Endothelial cell of umbilical vein (primary cell): ENCODE results near the gene EDEM2. TPM values are rescaled to one million over a fixed set of nuclear protein-coding genes. Genes with fewer than 3 reads are reported as not detected.

Experiments
- BruUV-seq: library from RNA; stranded (reverse); fragments of 400-500 nt; replicated peaks from 2 replicates; lab custom pipeline; 2021; lab: Mats Ljungman, UMichigan
- CTCF ChIA-PET: fragments of 300-600, 350-600 bp; sonication (Branson Sonifier 250); formaldehyde crosslinking; loops from one replicate; lab custom pipeline; 2021; ENCODE audit warnings: antibody characterized with exemption, inconsistent platforms; lab: Charles Lee
- POLR2A ChIA-PET: fragments of 300-600, 350-600 bp; sonication (Branson Sonifier 250); formaldehyde crosslinking; loops from one replicate; lab custom pipeline; 2021; ENCODE audit warnings: antibody characterized with exemption, inconsistent platforms; lab: Charles Lee
- DNase-seq: peaks from one replicate; pipeline ENCODE4 v3.0.0-alpha.2; 2011; ENCODE audit warnings: low read depth, low spot score
- FAIRE-seq: peaks from 2 replicates; lab custom pipeline; 2011; peaks lifted over from hg19 to GRCh38; lab: Jason Lieb, UNC
- H2AFZ ChIP-seq: 2 replicates; pipeline ENCODE4 v1.6.0; 2012; ENCODE audit warnings: low read depth, low read length, control low read depth, inconsistent platforms
- H3K27ac ChIP-seq: 2 replicates; pipeline ENCODE4 v1.5.1; 2011; ENCODE audit warnings: low read depth, mild to moderate bottlenecking, control low read depth, low read length, moderate library complexity; ENCODE audit not compliant: insufficient read depth
- H3K27me3 ChIP-seq, 2 experiments: 2 replicates each; pipeline versions ENCODE4 v1.6.0 to v1.6.1; 2011; ENCODE audit warnings: low read length in 2 of 2, mixed read lengths in 1 of 2; ENCODE audit not compliant: control insufficient read depth in 2 of 2, insufficient read depth in 2 of 2
- H3K36me3 ChIP-seq, 2 experiments: 2 replicates in 1 of 2; 3 replicates in 1 of 2; pipeline ENCODE4 v1.5.1; 2011; ENCODE audit warnings: low read length in 2 of 2, mild to moderate bottlenecking in 1 of 2, moderate library complexity in 1 of 2; ENCODE audit not compliant: control insufficient read depth in 2 of 2, insufficient read depth in 2 of 2; ENCODE audit errors: extremely low read depth in 1 of 2
- H3K4me1 ChIP-seq: 3 replicates; pipeline ENCODE4 v1.5.1; 2011; ENCODE audit warnings: mild to moderate bottlenecking, low read length; ENCODE audit not compliant: control insufficient read depth, insufficient read depth; ENCODE audit errors: extremely low read depth
- H3K4me2 ChIP-seq: 2 replicates; pipeline ENCODE4 v1.6.1; 2011; ENCODE audit warnings: low read length, control low read depth, mixed read lengths; ENCODE audit not compliant: insufficient read depth
- H3K4me3 ChIP-seq, 3 experiments: fragments of 200-600 bp in 1 of 3; sonication (generic), shearing (Covaris generic) in 1 of 3; replicated peaks in 1 of 3; 2 replicates each; pipeline ENCODE4 v1.5.1; 2011 to 2016; ENCODE audit warnings: control low read depth in 3 of 3, low read length in 3 of 3, mild to moderate bottlenecking in 2 of 3, inconsistent platforms in 1 of 3, low read depth in 1 of 3, moderate library complexity in 1 of 3; ENCODE audit not compliant: insufficient read depth in 1 of 3
- H3K79me2 ChIP-seq: 2 replicates; pipeline ENCODE4 v1.6.0; 2012; ENCODE audit warnings: low read length, inconsistent platforms; ENCODE audit not compliant: control insufficient read depth, insufficient read depth
- H3K9ac ChIP-seq: replicated peaks from 2 replicates; pipeline ENCODE3; 2011; ENCODE audit warnings: low read length, control low read depth; ENCODE audit not compliant: insufficient read depth; ENCODE audit errors: extremely low read depth
- H3K9me1 ChIP-seq: replicated peaks from 3 replicates; pipeline ENCODE4 v1.6.0; 2011; ENCODE audit warnings: mild to moderate bottlenecking, low read length; ENCODE audit not compliant: control insufficient read depth, insufficient read depth; ENCODE audit errors: extremely low read depth
- H3K9me3 ChIP-seq: replicated peaks from 2 replicates; pipeline ENCODE4 v1.5.1; 2012; ENCODE audit warnings: low read length, inconsistent platforms; ENCODE audit not compliant: control insufficient read depth, insufficient read depth
- H4K20me1 ChIP-seq: replicated peaks from 2 replicates; pipeline ENCODE3; 2011; ENCODE audit warnings: mild to moderate bottlenecking, low read length; ENCODE audit not compliant: control insufficient read depth, insufficient read depth; ENCODE audit errors: extremely low read depth
- CTCF ChIP-seq, 2 donors: IDR thresholded peaks; 1 replicate in 1 of 2; 2 replicates in 1 of 2; pipeline ENCODE4 v1.5.1; 2011; ENCODE audit warnings: low read length in 2 of 2, mild to moderate bottlenecking in 2 of 2, moderate library complexity in 2 of 2, control low read depth in 1 of 2, inconsistent platforms in 1 of 2, low read depth in 1 of 2; ENCODE audit not compliant: insufficient read depth in 1 of 2; ENCODE audit errors: extremely low read depth in 1 of 2
- EZH2 ChIP-seq: IDR thresholded peaks from 2 replicates; pipeline ENCODE4 v1.6.1; 2012; ENCODE audit warnings: borderline replicate concordance, low read depth, mild to moderate bottlenecking, moderate library complexity, low read length, inconsistent platforms; ENCODE audit not compliant: severe bottlenecking
- FOS ChIP-seq: IDR thresholded peaks from 2 replicates; pipeline ENCODE4 v1.6.1; 2011; ENCODE audit warnings: mild to moderate bottlenecking, low read length, moderate library complexity, borderline replicate concordance; ENCODE audit not compliant: insufficient read depth
- GATA2 ChIP-seq: IDR thresholded peaks from 2 replicates; pipeline ENCODE4 v1.7.0; 2011; ENCODE audit warnings: low read depth, mild to moderate bottlenecking, moderate library complexity, mixed read lengths, low read length; ENCODE audit not compliant: insufficient read length, insufficient read depth
- JUN ChIP-seq: IDR thresholded peaks from 2 replicates; pipeline ENCODE4 v1.6.1; 2011; ENCODE audit warnings: borderline replicate concordance, low read depth; ENCODE audit not compliant: insufficient read length, insufficient read depth
- MYC ChIP-seq: IDR thresholded peaks from one replicate; pipeline ENCODE4 v1.6.1; 2011; ENCODE audit warnings: mild to moderate bottlenecking, low read depth, low read length
- POLR2A ChIP-seq: IDR thresholded peaks from 2 replicates; pipeline ENCODE4 v1.6.1; 2012; ENCODE audit warnings: low read depth, mild to moderate bottlenecking, control low read depth, low read length
- POLR2AphosphoS5 ChIP-seq: IDR thresholded peaks from 2 replicates; pipeline ENCODE4 v1.6.1; 2012; ENCODE audit warnings: low read depth, mild to moderate bottlenecking, control low read depth, low read length, moderate library complexity; ENCODE audit not compliant: insufficient read depth
- dilution Hi-C: fragments of 300-500 bp; cut with MboI; formaldehyde crosslinking; loops from one replicate; pipeline ENCODE4 v1.15.0; 2019; ENCODE audit warnings: low sequenced_read_pairs; ENCODE audit not compliant: extremely low pct_ligation_motif_present
- intact Hi-C: fragments of 100-400 bp; cut with micrococcal nuclease; formaldehyde crosslinking; loops from one replicate; pipeline ENCODE4 v1.10.0; 2022
- polyA plus RNA-seq, 4 experiments: library from polyadenylated mRNA; depleted of rRNA in 3 of 4; stranded (reverse) in 3 of 4; unstranded in 1 of 4; fragments of >200 nt; gene quantifications; 2 replicates each; pipeline versions ENCODE4 v1.2.1 to v1.2.3, GENCODE V29; 2011 to 2012; ENCODE audit warnings: missing spikeins in 1 of 4
- total RNA-seq: library from RNA; stranded (reverse); gene quantifications from 2 replicates; pipeline ENCODE4 v1.2.3, GENCODE V29; 2021
- TF ChIP-seq, protein P1 (sequence below): IDR thresholded peaks from 2 replicates; pipeline ENCODE4 v1.6.1; 2011; ENCODE audit not compliant: insufficient read depth, insufficient read length

EDEM2 gene
- total and polyA plus RNA-seq, 2 donors (not counting 3 experiments of a cell fraction or from before 2014, with no cell fraction given): 29.1 to 39.5 TPM

GRCh38 chr20:35179292-35180212 lies 32.4 kb upstream of the EDEM2 start:
- H3K4me3 ChIP-seq: no peak overlapping the region
- no peak overlapping the region for H3K9ac ChIP-seq
- TF ChIP-seq FOS (no peak), GATA2 (no peak), MYC (no peak), POLR2AphosphoS5 (no peak), CTCF (IDR thresholded peaks at IDR 0.05; ENCODE audit: extremely low read depth in 1 of 2, insufficient read depth in 1 of 2, low read depth in 1 of 2, low read length in 2 of 2) (no peak), POLR2A (no peak), EZH2 (no peak), JUN (no peak)
- TF ChIP-seq, protein P1, sequence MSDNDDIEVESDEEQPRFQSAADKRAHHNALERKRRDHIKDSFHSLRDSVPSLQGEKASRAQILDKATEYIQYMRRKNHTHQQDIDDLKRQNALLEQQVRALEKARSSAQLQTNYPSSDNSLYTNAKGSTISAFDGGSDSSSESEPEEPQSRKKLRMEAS: no peak
- dilution Hi-C loops: no loop called here
- peaks cover 20 to 21% of the 10 kb centered on the region in 2 experiments for H3K36me3 ChIP-seq
- H3K27ac ChIP-seq: no peak overlapping the region
- no peaks in the 10 kb centered on the region for H4K20me1 ChIP-seq
- no peaks in the 10 kb centered on the region for H3K9me1 ChIP-seq
- intact Hi-C loops: no loop called here
- POLR2A ChIA-PET: interaction anchor here (0.7 kb wide), 1 partner anchor 37 kb away, joined by 7 read pairs; no protein-coding TSS in a partner anchor
- H3K4me1 ChIP-seq: peaks cover 3% of the 10 kb centered on the region
- BruUV-seq: no TSS peak
- DNase-seq (no peak), FAIRE-seq (no peak)
- H3K79me2 ChIP-seq: peaks cover 12% of the 10 kb centered on the region
- CTCF ChIA-PET: interaction anchor here (1.1 to 2.4 kb wide), 3 partner anchors 28 to 34 kb away, joined by 4 to 11 read pairs (median 6); no protein-coding TSS in a partner anchor
- H3K27me3 ChIP-seq: no peaks in the 10 kb centered on the region
- H3K4me2 ChIP-seq: no peak overlapping the region
- H3K9me3 ChIP-seq: no peaks in the 10 kb centered on the region
- no peak overlapping the region for H2AFZ ChIP-seq
